ENCODE results near the gene FAM171A2.
A peak's percentile ranks its signal among the peaks of the same experiment; 100 is the strongest.

FAM171A2 gene

DNA sequence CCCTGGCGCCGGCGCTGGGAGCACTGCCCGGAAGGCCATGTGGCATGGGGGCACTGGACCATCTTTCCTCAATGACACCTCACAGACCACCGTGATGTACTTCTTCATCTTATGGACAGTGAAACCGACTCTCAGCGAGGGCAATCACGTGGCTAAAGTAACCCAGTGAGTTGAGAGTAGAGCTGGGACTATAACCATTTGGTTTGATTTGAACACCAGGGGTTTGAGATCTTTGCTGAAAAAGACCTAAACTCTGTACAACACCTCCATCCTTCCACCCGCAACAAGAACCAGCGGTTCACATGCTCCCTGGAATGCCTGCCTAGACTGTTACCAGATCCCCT lies 22.5 kb upstream of the FAM171A2 start:
- TF ChIP-seq, protein P1, sequence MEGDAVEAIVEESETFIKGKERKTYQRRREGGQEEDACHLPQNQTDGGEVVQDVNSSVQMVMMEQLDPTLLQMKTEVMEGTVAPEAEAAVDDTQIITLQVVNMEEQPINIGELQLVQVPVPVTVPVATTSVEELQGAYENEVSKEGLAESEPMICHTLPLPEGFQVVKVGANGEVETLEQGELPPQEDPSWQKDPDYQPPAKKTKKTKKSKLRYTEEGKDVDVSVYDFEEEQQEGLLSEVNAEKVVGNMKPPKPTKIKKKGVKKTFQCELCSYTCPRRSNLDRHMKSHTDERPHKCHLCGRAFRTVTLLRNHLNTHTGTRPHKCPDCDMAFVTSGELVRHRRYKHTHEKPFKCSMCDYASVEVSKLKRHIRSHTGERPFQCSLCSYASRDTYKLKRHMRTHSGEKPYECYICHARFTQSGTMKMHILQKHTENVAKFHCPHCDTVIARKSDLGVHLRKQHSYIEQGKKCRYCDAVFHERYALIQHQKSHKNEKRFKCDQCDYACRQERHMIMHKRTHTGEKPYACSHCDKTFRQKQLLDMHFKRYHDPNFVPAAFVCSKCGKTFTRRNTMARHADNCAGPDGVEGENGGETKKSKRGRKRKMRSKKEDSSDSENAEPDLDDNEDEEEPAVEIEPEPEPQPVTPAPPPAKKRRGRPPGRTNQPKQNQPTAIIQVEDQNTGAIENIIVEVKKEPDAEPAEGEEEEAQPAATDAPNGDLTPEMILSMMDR (IDR thresholded peaks at IDR 0.05) = no peak

GRCh38 chr17:44385287-44386181 lies 21.9 kb upstream of the FAM171A2 start:
- TF ChIP-seq, protein P1 (IDR thresholded peaks at IDR 0.05) = 0 out of 2 replicates have a peak, but pooled peaks have one; percentile 8

- TF ChIP-seq, protein P1 (IDR thresholded peaks at IDR 0.05) = no peak
Observed at GRCh38 chr17:44384823-44385286, 21.2 kb upstream of the FAM171A2 start.

DNA sequence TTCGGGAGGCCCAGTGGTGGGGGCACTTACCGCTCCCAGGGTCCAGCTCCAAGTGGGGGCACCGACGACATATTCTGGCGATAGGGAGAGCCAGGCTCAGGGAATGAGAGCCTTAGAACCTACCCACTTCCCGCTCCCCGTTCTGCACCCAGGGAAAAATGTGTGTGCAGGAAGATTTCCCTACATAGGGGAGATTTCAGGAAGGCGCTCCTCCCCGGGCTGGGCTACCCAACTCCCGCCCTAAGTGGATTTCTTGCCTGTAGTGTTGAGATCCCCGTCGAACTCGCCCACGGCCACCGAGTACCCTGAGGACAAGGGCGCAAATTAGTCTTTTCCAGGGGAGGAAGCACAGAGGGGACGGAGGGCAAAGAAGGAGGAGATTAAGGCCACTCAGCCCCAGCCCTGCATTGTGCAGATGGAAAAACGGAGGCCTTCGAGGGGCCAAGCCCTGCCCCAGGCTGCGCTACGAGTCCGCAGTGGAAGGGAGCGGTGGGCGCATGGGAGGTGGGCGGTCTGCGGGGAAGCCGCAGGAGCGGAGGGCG lies 20.7 kb upstream of the FAM171A2 start:
- TF ChIP-seq, protein P1 (IDR thresholded peaks at IDR 0.05) = no peak

- TF ChIP-seq, protein P1 (IDR thresholded peaks at IDR 0.05) = no peak
Observed at GRCh38 chr17:44383861-44384260, 20.2 kb upstream of the FAM171A2 start.

GRCh38 chr17:44383363-44383762 lies 19.7 kb upstream of the FAM171A2 start:
- TF ChIP-seq, protein P1 (IDR thresholded peaks at IDR 0.05) = no peak

GRCh38 chr17:44382917-44383316 lies 19.3 kb upstream of the FAM171A2 start:
- TF ChIP-seq, protein P1 (IDR thresholded peaks at IDR 0.05) = no peak
